PC-3 (cell line): ENCODE results near the gene LENG9. TPM values are rescaled to one million over a fixed set of nuclear protein-coding genes. Genes with fewer than 3 reads are reported as not detected.

Experiments used
- ATAC-seq: fragments of 200-7000 bp; cut with Tn5 transposase; 2 replicates; pipeline ENCODE4 v1.9.1; 2020; ENCODE audit warnings: mild to moderate bottlenecking, moderate library complexity
- BruUV-seq: library from RNA; stranded (reverse); fragments of 400-500 nt; replicated peaks from 2 replicates; lab custom pipeline; 2021; lab: Mats Ljungman, UMichigan
- CTCF ChIA-PET: fragments of 300-600 bp; sonication (Branson Sonifier 250); formaldehyde crosslinking; loops from one replicate; lab custom pipeline; 2022; ENCODE audit warnings: antibody characterized with exemption; lab: Charles Lee
- POLR2A ChIA-PET: fragments of 300-600 bp; sonication (Branson Sonifier 250); formaldehyde crosslinking; loops from one replicate; lab custom pipeline; 2022; ENCODE audit warnings: antibody characterized with exemption; ENCODE audit not compliant: unreplicated experiment; lab: Charles Lee
- DNase-seq: peaks from one replicate; pipeline ENCODE4 v3.0.0-alpha.2; 2015
- H2AFZ ChIP-seq: fragments of 300-600 bp; sonication (generic); 2 replicates; pipeline ENCODE4 v1.6.0; 2016; ENCODE audit warnings: antibody characterized with exemption, low read length
- H3F3A ChIP-seq: fragments of 300-600 bp; sonication (generic); one replicate; pipeline ENCODE4 v1.6.0; 2017; ENCODE audit warnings: antibody characterized with exemption, low read length, control low read depth, mild to moderate bottlenecking; ENCODE audit not compliant: unreplicated experiment
- H3K27ac ChIP-seq: fragments of 300-600 bp; sonication (generic); 2 replicates; pipeline ENCODE4 v1.5.1; 2016; ENCODE audit warnings: mild to moderate bottlenecking, low read length
- H3K27me3 ChIP-seq: fragments of 300-600 bp; sonication (generic); 2 replicates; pipeline ENCODE4 v1.6.1; 2016; ENCODE audit warnings: low read length, mixed read lengths
- H3K36me3 ChIP-seq: fragments of 300-600 bp; sonication (generic); 2 replicates; pipeline ENCODE4 v1.6.1; 2016; ENCODE audit warnings: low read depth, mixed run types, low read length, mixed read lengths
- H3K4me1 ChIP-seq: fragments of 300-600 bp; sonication (generic); 2 replicates; pipeline ENCODE4 v1.5.1; 2016; ENCODE audit warnings: low read length; ENCODE audit not compliant: insufficient read depth
- H3K4me2 ChIP-seq: fragments of 300-600 bp; sonication (generic); 2 replicates; pipeline ENCODE4 v1.6.0; 2016; ENCODE audit warnings: low read length
- H3K4me3 ChIP-seq: fragments of 300-600 bp; sonication (generic); 2 replicates; pipeline ENCODE4 v1.5.1; 2016; ENCODE audit warnings: mild to moderate bottlenecking, low read length, mixed read lengths
- H3K79me2 ChIP-seq: fragments of 300-600 bp; sonication (generic); 2 replicates; pipeline ENCODE4 v1.6.1; 2017; ENCODE audit warnings: low read length, mixed read lengths
- H3K9ac ChIP-seq: fragments of 300-600 bp; sonication (generic); 2 replicates; pipeline ENCODE4 v1.6.0; 2016; ENCODE audit warnings: mild to moderate bottlenecking, low read length
- H3K9me2 ChIP-seq: fragments of 300-600 bp; sonication (generic); replicated peaks from 2 replicates; pipeline ENCODE4 v1.6.1; 2016; ENCODE audit warnings: mixed run types, low read length, mixed read lengths
- H3K9me3 ChIP-seq: fragments of 300-600 bp; sonication (generic); 2 replicates; pipeline ENCODE4 v1.6.1; 2016; ENCODE audit warnings: low read length, mixed read lengths
- H4K20me1 ChIP-seq: fragments of 300-600 bp; sonication (generic); 2 replicates; pipeline ENCODE4 v1.6.1; 2016; ENCODE audit warnings: low read length, mixed read lengths
- CTCF ChIP-seq: fragments of 300-600 bp; sonication (generic); conservative IDR thresholded peaks from 2 replicates; pipeline ENCODE4 v1.5.1; 2017; ENCODE audit warnings: antibody characterized with exemption, low read depth, mild to moderate bottlenecking, low read length
- EZH2 ChIP-seq: fragments of 300-600 bp; sonication (generic); IDR thresholded peaks from one replicate; pipeline ENCODE4 v1.6.1; 2017; ENCODE audit warnings: antibody characterized with exemption, mild to moderate bottlenecking, low read length; ENCODE audit not compliant: unreplicated experiment
- EZH2phosphoT487 ChIP-seq: fragments of 300-600 bp; sonication (generic); IDR thresholded peaks from 2 replicates; pipeline ENCODE4 v1.6.1; 2018; ENCODE audit warnings: mild to moderate bottlenecking, antibody characterized with exemption, low read length, borderline replicate concordance
- intact Hi-C: fragments of 100-400 bp; cut with micrococcal nuclease; formaldehyde crosslinking; loops from 2 replicates; pipeline ENCODE4 v1.9.0; 2023
- total RNA-seq: library from RNA; depleted of rRNA; stranded (reverse); fragments of >200 nt; gene quantifications from 2 replicates; pipeline ENCODE4 v1.2.3, GENCODE V29; 2014

Gene LENG9
- total RNA-seq, 1 experiment from 2014 or later: 7.1 TPM

- H3K27me3 ChIP-seq: no peaks in the 10 kb centered on the region
- no peak overlapping the region for H3K4me2 ChIP-seq
- H3K27ac ChIP-seq: no peak overlapping the region
- TF ChIP-seq CTCF (no peak), EZH2phosphoT487 (no peak), EZH2 (no peak)
- H4K20me1 ChIP-seq: no peaks in the 10 kb centered on the region
- H3K9ac ChIP-seq: no peak overlapping the region
- intact Hi-C loops: no loop called here
- H3K9me2 ChIP-seq: no peaks in the 10 kb centered on the region
- no TSS peak for BruUV-seq
- H3F3A ChIP-seq: no peaks in the 10 kb centered on the region
- ChIA-PET CTCF (no interaction called here), POLR2A (no interaction called here)
- H3K79me2 ChIP-seq: no peaks in the 10 kb centered on the region
- no peak overlapping the region for H2AFZ ChIP-seq
- no peaks in the 10 kb centered on the region for H3K9me3 ChIP-seq
- DNase-seq: no peak
- no peaks in the 10 kb centered on the region for H3K36me3 ChIP-seq
- H3K4me3 ChIP-seq: no peak overlapping the region
- H3K4me1 ChIP-seq: no peaks in the 10 kb centered on the region
- ATAC-seq: no peak
These were observed 46.7 kb downstream of the LENG9 start for GRCh38 chr19:54416695-54417491.

- H3K27me3 ChIP-seq: 0 out of 2 replicates have a peak, but pooled peaks cover under 1% of the 10 kb centered on the region
These were observed 47.5 kb downstream of the LENG9 start for GRCh38 chr19:54415901-54416673.

More at GRCh38 chr19:54415901-54416673, 47.5 kb downstream of the LENG9 start:
- intact Hi-C loops: no loop called here
- Histone ChIP-seq H3F3A (no peaks in the 10 kb centered on the region), H3K4me1 (no peaks in the 10 kb centered on the region), H3K27ac (no peak overlapping the region), H3K9me3 (no peaks in the 10 kb centered on the region), H4K20me1 (no peaks in the 10 kb centered on the region), H2AFZ (no peak overlapping the region), H3K9me2 (no peaks in the 10 kb centered on the region), H3K36me3 (no peaks in the 10 kb centered on the region), H3K4me2 (no peak overlapping the region), H3K9ac (no peak overlapping the region), H3K79me2 (no peaks in the 10 kb centered on the region), H3K4me3 (no peak overlapping the region)
- no peak for ATAC-seq
- no peak for DNase-seq
- no peak for TF ChIP-seq EZH2
- TF ChIP-seq CTCF: no peak
- TF ChIP-seq EZH2phosphoT487: no peak
- no TSS peak for BruUV-seq
- ChIA-PET POLR2A (no interaction called here), CTCF (no interaction called here)
